ENCODE results near the gene NPM3.

The NPM3 gene

GRCh38 chr10:101778781-101779543, 4.3 kb downstream of the NPM3 start:
- DNase-seq (ENCODE audit: low read depth in 1 of 2, low spot score in 1 of 2) = no peak
- TF ChIP-seq SPI1 (IDR thresholded peaks at IDR 0.05; ENCODE audit: borderline replicate concordance, low read depth) (no peak), POLR2AphosphoS5 (IDR thresholded peaks at IDR 0.05; ENCODE audit: low read depth) (no peak), CTCF (IDR thresholded peaks at IDR 0.05; ENCODE audit: insufficient read depth, low read length) (no peak), GABPA (IDR thresholded peaks at IDR 0.05; ENCODE audit: low read depth) (no peak)
- no peak overlapping the region for H3K4me3 ChIP-seq (replicated peaks; ENCODE audit: insufficient read depth, low read length)
- no peak overlapping the region for H3K27ac ChIP-seq (replicated peaks)
- H3K27me3 ChIP-seq (ENCODE audit: insufficient read depth, poor library complexity, severe bottlenecking) = peaks cover 22% of the 10 kb centered on the region

- DNase-seq (ENCODE audit: low read depth in 1 of 2, low spot score in 1 of 2) = no peak
- H3K27me3 ChIP-seq (ENCODE audit: insufficient read depth, poor library complexity, severe bottlenecking) = peaks cover 29% of the 10 kb centered on the region
- H3K27ac ChIP-seq (replicated peaks) = no peak overlapping the region
- no peak overlapping the region for H3K4me3 ChIP-seq (replicated peaks; ENCODE audit: insufficient read depth, low read length)
- TF ChIP-seq REST (IDR thresholded peaks at IDR 0.05; ENCODE audit: insufficient replicate concordance, low read depth) = no peak
- TF ChIP-seq SPI1 (IDR thresholded peaks at IDR 0.05; ENCODE audit: borderline replicate concordance, low read depth) = no peak
- no peak for TF ChIP-seq POLR2AphosphoS5 (IDR thresholded peaks at IDR 0.05; ENCODE audit: low read depth)
- no peak for TF ChIP-seq GABPA (IDR thresholded peaks at IDR 0.05; ENCODE audit: low read depth)
- no peak for TF ChIP-seq CTCF (IDR thresholded peaks at IDR 0.05; ENCODE audit: insufficient read depth, low read length)
Measured at GRCh38 chr10:101778151-101778780, 5.0 kb downstream of the NPM3 start.

GRCh38 chr10:101777619-101778145, 5.6 kb downstream of the NPM3 start:
- Histone ChIP-seq H3K27ac (replicated peaks) (no peak overlapping the region), H3K27me3 (ENCODE audit: insufficient read depth, poor library complexity, severe bottlenecking) (peaks cover 35% of the 10 kb centered on the region), H3K4me3 (replicated peaks; ENCODE audit: insufficient read depth, low read length) (no peak overlapping the region)
- no peak for DNase-seq (ENCODE audit: low read depth in 1 of 2, low spot score in 1 of 2)
- no peak for TF ChIP-seq POLR2AphosphoS5 (IDR thresholded peaks at IDR 0.05; ENCODE audit: low read depth)
- no peak for TF ChIP-seq SPI1 (IDR thresholded peaks at IDR 0.05; ENCODE audit: borderline replicate concordance, low read depth)
- TF ChIP-seq CTCF (IDR thresholded peaks at IDR 0.05; ENCODE audit: insufficient read depth, low read length) = no peak
- no peak for TF ChIP-seq REST (IDR thresholded peaks at IDR 0.05; ENCODE audit: insufficient replicate concordance, low read depth)
- TF ChIP-seq GABPA (IDR thresholded peaks at IDR 0.05; ENCODE audit: low read depth) = no peak
